BLaER1 (cell line): ENCODE results near the gene TMEM38B.

Source experiments
- H3K27ac ChIP-seq: shearing (Covaris generic); formaldehyde crosslinking; 2 replicates; pipeline ENCODE4 v1.8.1; 2022
- H3K27me3 ChIP-seq: shearing (Covaris generic); formaldehyde crosslinking; 2 replicates; pipeline ENCODE4 v1.8.1; 2022
- H3K36me3 ChIP-seq: shearing (Covaris generic); formaldehyde crosslinking; 2 replicates; pipeline ENCODE4 v1.8.1; 2022
- H3K4me1 ChIP-seq: shearing (Covaris generic); formaldehyde crosslinking; 2 replicates; pipeline ENCODE4 v1.8.1; 2022
- H3K4me2 ChIP-seq: shearing (Covaris generic); formaldehyde crosslinking; 2 replicates; pipeline ENCODE4 v1.8.1; 2022
- H3K4me3 ChIP-seq: shearing (Covaris generic); formaldehyde crosslinking; 2 replicates; pipeline ENCODE4 v1.8.1; 2022
- H3K9ac ChIP-seq: shearing (Covaris generic); formaldehyde crosslinking; 2 replicates; pipeline ENCODE4 v1.8.1; 2022
- H3K9me3 ChIP-seq: shearing (Covaris generic); formaldehyde crosslinking; 2 replicates; pipeline ENCODE4 v1.8.1; 2022
- H4K20me1 ChIP-seq: shearing (Covaris generic); formaldehyde crosslinking; 2 replicates; pipeline ENCODE4 v1.8.1; 2022
- Cebpa-rat ChIP-seq: shearing (Covaris generic); IDR thresholded peaks from 2 replicates; pipeline ENCODE4 v1.8.1; 2022

The TMEM38B gene

DNA sequence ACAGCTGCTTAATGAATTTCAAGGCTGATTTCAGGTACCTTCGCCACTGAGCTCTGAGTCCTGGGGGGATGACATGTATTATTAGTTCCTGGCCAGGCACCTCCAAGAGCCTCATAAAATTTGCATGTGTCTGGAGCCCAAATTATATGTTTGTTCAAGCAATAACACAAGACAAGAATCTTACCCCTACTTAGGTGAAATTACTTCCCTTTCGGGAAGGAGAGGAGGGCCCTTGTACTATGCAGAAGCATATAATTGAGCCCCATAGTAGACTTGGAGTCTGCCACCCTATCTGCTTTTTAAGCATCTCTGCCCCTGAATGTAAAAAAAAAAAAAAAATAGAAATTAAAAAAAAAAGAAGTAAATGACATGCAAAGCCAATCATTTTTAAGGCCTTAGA is 13.0 kb upstream of the TMEM38B start:
- no peak overlapping the region for H3K4me2 ChIP-seq
- no peaks in the 10 kb centered on the region for H3K27me3 ChIP-seq
- no peaks in the 10 kb centered on the region for H3K36me3 ChIP-seq
- no peak overlapping the region for H3K9ac ChIP-seq
- H3K4me3 ChIP-seq = no peak overlapping the region
- TF ChIP-seq Cebpa-rat = no peak
- no peak overlapping the region for H3K27ac ChIP-seq
- no peaks in the 10 kb centered on the region for H4K20me1 ChIP-seq
- H3K9me3 ChIP-seq = no peaks in the 10 kb centered on the region
- H3K4me1 ChIP-seq = no peaks in the 10 kb centered on the region

DNA sequence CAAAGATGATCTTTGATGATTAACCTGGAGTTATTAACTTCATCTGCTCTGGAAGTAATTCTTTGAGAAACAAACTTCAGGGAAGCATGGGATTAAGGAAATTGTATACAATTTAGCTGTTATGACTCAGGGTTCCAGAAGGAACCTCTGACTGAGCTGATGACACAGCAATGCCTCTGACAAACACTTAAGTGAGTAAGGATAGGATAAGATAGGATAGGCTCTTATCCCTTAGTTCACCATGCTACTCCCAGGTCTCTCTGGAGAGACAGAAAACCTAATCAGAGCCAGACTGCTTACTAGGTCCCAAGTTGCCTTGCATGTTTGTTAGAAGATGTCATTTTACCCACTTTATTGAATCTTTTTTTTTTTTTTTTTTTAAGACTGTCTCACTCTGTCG is 12.6 kb upstream of the TMEM38B start:
- H3K27me3 ChIP-seq = no peaks in the 10 kb centered on the region
- H3K4me1 ChIP-seq = no peaks in the 10 kb centered on the region
- no peak overlapping the region for H3K4me3 ChIP-seq
- no peak overlapping the region for H3K9ac ChIP-seq
- no peaks in the 10 kb centered on the region for H3K9me3 ChIP-seq
- H3K4me2 ChIP-seq = no peak overlapping the region
- no peak overlapping the region for H3K27ac ChIP-seq
- TF ChIP-seq Cebpa-rat = no peak
- no peaks in the 10 kb centered on the region for H4K20me1 ChIP-seq
- no peaks in the 10 kb centered on the region for H3K36me3 ChIP-seq

DNA sequence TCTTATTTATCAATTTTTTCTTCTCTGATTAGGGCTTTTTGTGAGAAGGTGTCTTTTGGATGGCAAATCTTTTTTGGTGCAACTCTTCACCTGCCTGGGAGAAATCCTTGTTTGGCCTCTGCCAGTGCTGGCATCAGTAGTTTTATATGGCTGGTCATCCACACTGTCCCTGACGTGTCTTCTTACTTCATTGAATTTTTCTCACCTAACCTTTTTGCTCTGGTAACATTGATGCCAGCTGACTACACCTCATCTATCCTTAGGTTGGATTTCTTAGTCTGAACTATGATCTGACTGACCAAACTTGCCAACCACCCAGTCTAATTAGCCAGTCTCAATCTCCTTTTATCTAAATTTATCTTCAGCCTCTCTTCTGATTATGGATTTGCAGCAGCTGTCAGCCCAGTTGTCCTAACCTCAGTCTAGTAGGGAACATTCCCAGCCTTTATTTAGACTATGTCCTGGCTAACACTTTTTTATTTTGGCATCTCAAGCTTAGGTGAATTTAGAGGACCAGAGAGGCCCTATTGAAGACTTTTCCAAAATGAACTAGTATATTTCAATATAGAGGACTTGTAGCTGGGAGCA is 10.6 kb upstream of the TMEM38B start:
- Histone ChIP-seq H3K9me3 (no peaks in the 10 kb centered on the region), H3K36me3 (no peaks in the 10 kb centered on the region), H3K4me3 (no peak overlapping the region), H3K4me1 (no peaks in the 10 kb centered on the region), H3K27me3 (no peaks in the 10 kb centered on the region), H4K20me1 (no peaks in the 10 kb centered on the region), H3K27ac (no peak overlapping the region), H3K9ac (no peak overlapping the region), H3K4me2 (no peak overlapping the region)
- TF ChIP-seq Cebpa-rat = no peak

DNA sequence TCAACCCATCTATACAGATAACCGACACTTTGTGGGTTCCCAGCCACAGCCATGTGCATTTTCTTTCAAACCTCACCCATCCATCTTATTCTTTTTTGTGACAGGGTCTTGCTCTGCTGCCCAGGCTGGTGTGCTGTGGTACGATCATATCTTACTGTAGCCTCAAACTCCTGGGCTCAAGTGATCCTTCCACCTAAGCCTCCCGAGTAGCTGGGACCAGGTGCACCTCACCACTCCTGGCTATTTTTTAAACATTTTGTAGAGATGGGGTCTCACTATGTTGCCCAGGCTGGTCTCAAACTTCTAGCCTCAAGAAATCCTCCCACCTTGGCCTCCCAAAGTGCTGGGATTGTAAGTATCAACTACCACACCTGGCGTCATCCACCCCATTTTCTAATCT is 7.4 kb upstream of the TMEM38B start:
- Histone ChIP-seq H3K4me2 (no peak overlapping the region), H3K9ac (no peak overlapping the region), H4K20me1 (no peaks in the 10 kb centered on the region), H3K27me3 (peaks cover 7% of the 10 kb centered on the region; the same call in 1 of the 2 replicates), H3K4me1 (no peaks in the 10 kb centered on the region), H3K27ac (no peak overlapping the region), H3K9me3 (no peaks in the 10 kb centered on the region), H3K4me3 (no peak overlapping the region), H3K36me3 (no peaks in the 10 kb centered on the region)
- TF ChIP-seq Cebpa-rat = no peak

DNA sequence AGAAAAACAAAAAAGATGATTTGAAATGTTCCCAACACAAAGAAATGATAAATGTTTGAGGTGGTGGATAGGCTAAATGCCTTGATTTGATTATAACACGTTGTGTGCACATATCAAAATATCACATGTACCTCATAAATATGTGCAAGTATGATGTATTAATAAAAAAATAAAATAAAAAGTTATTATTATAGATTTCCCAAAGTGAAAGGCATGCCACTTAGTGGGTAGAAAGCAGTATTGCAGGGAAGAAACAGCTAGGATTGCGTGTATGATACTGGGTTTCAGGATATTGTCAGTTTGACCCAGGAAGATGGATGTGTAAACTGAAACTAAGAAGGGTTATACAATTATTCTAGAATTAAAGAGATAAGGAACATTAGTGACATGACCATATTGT is 3.6 kb upstream of the TMEM38B start:
- Histone ChIP-seq H3K9me3 (no peaks in the 10 kb centered on the region), H3K27me3 (peaks cover 35% of the 10 kb centered on the region), H3K27ac (no peak overlapping the region), H3K36me3 (no peaks in the 10 kb centered on the region), H3K4me1 (peaks cover 17% of the 10 kb centered on the region), H4K20me1 (no peaks in the 10 kb centered on the region; the same call in 1 of the 2 replicates), H3K4me2 (no peak overlapping the region), H3K9ac (no peak overlapping the region), H3K4me3 (no peak overlapping the region)
- TF ChIP-seq Cebpa-rat = no peak

DNA sequence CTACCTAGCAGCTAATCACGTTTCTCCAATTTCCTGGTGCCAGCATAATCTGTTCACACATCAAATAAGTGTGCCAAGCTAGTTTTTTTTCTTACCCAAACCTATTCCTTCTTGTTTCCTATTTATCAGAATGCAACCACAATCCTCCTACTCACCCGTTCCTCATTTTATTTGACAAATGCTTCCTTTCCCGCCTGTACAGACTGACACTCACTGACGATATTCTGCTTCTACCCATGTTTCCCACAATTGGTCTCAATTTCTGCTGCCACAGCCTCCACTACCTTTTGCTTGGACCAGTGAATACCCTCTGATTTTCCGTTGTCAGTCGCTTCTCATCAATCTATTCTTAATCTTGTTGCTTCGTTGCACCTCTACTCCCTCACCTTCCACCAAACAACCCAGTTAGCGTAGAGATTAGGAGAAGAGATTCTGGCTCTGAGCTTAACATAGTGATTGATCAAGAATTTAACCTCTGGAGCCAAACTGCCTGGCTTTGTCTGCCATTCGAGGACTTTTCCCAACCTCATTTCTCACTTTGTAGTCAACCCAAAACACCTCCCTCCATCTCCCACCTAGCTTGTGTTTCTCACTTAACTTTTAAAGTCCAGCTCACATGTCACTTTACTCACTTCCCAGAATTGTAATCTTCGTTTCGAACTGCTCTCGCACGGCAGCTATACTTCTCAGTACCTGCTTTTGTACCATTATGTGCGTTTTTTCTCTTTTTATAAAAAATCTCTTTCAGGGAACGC is 729 bp upstream of the TMEM38B start:
- H3K4me3 ChIP-seq = peak overlapping the region; percentile 76
- no peaks in the 10 kb centered on the region for H3K36me3 ChIP-seq
- TF ChIP-seq Cebpa-rat = no peak
- H3K9me3 ChIP-seq = no peaks in the 10 kb centered on the region
- peaks cover 35% of the 10 kb centered on the region for H3K27me3 ChIP-seq
- no peaks in the 10 kb centered on the region; the same call in 1 of the 2 replicates for H4K20me1 ChIP-seq
- no peak overlapping the region for H3K27ac ChIP-seq
- peak overlapping the region; percentile 86 for H3K4me2 ChIP-seq
- H3K4me1 ChIP-seq = peaks cover 22% of the 10 kb centered on the region
- peak overlapping the region; percentile 47; the same call in 1 of the 2 replicates for H3K9ac ChIP-seq

DNA sequence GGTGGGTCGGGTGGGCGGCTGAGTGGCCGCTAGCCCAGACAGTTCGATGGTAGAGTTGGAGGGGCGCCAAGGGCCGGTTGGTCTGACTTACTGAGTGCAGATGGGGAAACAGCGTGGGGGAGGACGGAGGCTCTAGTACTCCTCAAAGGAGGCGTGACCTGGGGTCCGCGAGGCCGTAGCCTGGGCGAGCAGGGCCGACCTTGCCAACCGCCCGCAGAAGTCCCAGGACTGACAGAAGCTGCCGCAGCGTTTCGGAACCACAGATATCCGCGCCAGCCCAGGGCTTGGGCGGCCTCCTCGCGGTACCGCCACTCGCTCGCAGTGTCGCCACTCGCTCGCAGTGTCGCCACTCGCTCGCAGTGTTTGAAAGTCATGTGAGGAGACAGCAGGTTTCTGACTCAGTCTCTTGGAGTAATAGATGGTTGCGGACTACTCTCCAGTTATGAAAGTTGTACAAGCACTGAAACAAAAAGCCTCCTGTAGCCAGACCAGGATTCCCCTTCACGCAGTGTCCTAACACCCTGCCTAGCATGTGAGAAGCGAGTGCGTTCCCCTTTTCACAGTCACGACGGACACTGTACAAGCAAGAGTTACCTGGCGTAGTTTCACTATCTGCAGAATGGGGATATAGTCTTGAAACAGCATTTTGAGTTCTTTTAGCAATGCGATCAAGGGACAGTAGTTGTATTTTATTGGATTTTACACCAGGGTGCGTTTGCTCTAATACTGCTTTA is 674 bp downstream of the TMEM38B start:
- peak overlapping the region; percentile 76 for H3K4me3 ChIP-seq
- no peak overlapping the region for H3K27ac ChIP-seq
- H3K9me3 ChIP-seq = no peaks in the 10 kb centered on the region
- no peaks in the 10 kb centered on the region; the same call in 1 of the 2 replicates for H4K20me1 ChIP-seq
- no peaks in the 10 kb centered on the region for H3K36me3 ChIP-seq
- H3K9ac ChIP-seq = peak overlapping the region; percentile 64; the same call in 1 of the 2 replicates
- no peak for TF ChIP-seq Cebpa-rat
- peaks cover 24% of the 10 kb centered on the region for H3K4me1 ChIP-seq
- H3K4me2 ChIP-seq = peak overlapping the region; percentile 86
- H3K27me3 ChIP-seq = peaks cover 35% of the 10 kb centered on the region

DNA sequence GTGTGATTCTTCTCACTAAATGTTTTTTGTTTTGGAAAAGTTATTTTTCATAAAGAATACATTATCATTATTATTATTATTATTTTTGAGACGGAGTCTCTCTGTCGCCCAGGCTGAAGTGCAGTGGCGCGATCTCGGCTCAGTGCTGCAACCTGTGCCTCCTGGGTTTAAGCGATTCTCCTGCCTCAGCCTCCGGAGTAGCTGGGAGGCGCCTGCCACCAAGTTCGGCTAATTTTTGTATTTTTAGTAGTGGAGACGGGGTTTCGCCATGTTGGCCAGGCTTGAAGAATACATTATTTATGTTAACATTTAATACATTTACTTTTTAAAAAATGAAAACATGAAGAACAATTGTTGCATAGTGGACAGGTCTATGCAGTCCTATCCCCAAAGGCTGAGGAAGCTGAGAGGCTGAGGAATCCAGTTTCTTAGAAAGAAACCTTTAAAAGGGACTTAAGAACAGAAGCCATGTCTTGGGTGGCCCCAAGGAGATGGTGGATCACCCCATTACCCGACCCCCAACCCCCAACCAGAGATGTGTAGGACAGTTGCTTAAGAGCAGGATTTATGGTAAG is 2.0 kb downstream of the TMEM38B start:
- Histone ChIP-seq H3K27me3 (peaks cover 34% of the 10 kb centered on the region), H3K9me3 (no peaks in the 10 kb centered on the region), H3K4me1 (peaks cover 36% of the 10 kb centered on the region), H3K4me3 (no peak overlapping the region), H3K9ac (no peak overlapping the region), H3K27ac (no peak overlapping the region), H4K20me1 (no peaks in the 10 kb centered on the region; the same call in 1 of the 2 replicates), H3K4me2 (no peak overlapping the region), H3K36me3 (no peaks in the 10 kb centered on the region)
- TF ChIP-seq Cebpa-rat = no peak

DNA sequence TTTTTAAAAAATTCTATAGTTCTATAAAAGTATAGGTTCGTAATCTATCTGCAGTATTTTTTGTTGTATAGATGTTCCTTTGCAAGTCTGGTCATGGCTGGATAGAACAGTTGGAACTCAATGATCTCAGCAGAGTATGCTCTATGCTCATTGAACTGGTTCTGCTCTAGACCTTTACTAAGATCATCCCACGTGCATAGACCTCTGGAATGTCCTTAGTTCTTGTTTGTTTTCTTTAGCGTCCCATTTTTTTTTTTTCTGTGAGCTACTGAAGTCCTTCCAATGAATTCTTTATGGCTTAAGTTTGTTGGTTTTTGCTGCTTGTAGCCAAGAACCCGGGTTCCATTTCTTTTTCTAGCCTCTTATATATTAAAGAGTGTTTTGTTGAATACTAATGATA is 3.5 kb downstream of the TMEM38B start:
- Histone ChIP-seq H4K20me1 (no peaks in the 10 kb centered on the region; the same call in 1 of the 2 replicates), H3K9ac (no peak overlapping the region), H3K36me3 (no peaks in the 10 kb centered on the region), H3K27ac (no peak overlapping the region), H3K4me2 (no peak overlapping the region), H3K4me1 (peaks cover 37% of the 10 kb centered on the region), H3K27me3 (peaks cover 19% of the 10 kb centered on the region), H3K9me3 (peaks cover 4% of the 10 kb centered on the region; the same call in 1 of the 2 replicates), H3K4me3 (no peak overlapping the region)
- TF ChIP-seq Cebpa-rat = no peak
